PFSK-1 (cell line): ENCODE data around the gene MPZL1.

ENCODE experiments used
- FOXP2 ChIP-seq: optimal IDR thresholded peaks from 2 replicates; pipeline ENCODE3; 2011; ENCODE audit warnings: borderline replicate concordance, control low read depth, inconsistent platforms; ENCODE audit not compliant: insufficient read depth; ENCODE audit errors: extremely low read length, extremely low read depth
- POLR2AphosphoS5 ChIP-seq: IDR thresholded peaks from 2 replicates; pipeline ENCODE4 v1.6.1; 2012; ENCODE audit warnings: low read depth, mild to moderate bottlenecking, control low read depth, low read length, moderate library complexity
- REST ChIP-seq, 2 experiments: IDR thresholded peaks; 2 replicates each; pipeline versions ENCODE4 v1.6.1 to v1.8.0; 2011 to 2012; ENCODE audit warnings: low read depth in 2 of 2, low read length in 2 of 2, control low read depth in 1 of 2, inconsistent platforms in 1 of 2, mild to moderate bottlenecking in 1 of 2, moderate library complexity in 1 of 2; ENCODE audit not compliant: insufficient read depth in 1 of 2
- TAF1 ChIP-seq: IDR thresholded peaks from 2 replicates; pipeline ENCODE4 v1.6.1; 2012; ENCODE audit warnings: low read length, control low read depth, borderline replicate concordance; ENCODE audit not compliant: insufficient read depth

- TF ChIP-seq POLR2AphosphoS5 (no peak), FOXP2 (no peak), TAF1 (no peak), REST (IDR thresholded peaks at IDR 0.05; ENCODE audit: insufficient read depth in 1 of 2, low read depth in 2 of 2, low read length in 2 of 2) (no peak)
Measured at GRCh38 chr1:167794043-167794442, 72.3 kb downstream of the MPZL1 start.
